Breast epithelium (tissue), 4 donors: ENCODE measurements around the gene RAI1. TPM values are rescaled to one million over a fixed set of nuclear protein-coding genes. Genes with fewer than 3 reads are reported as not detected.

Experiments used
- DNase-seq, 2 donors: peaks; one replicate each; pipeline ENCODE4 v3.0.0-alpha.2; 2019; ENCODE audit warnings: low spot score in 2 of 2
- H3K27ac ChIP-seq, 2 donors: fragments of 200-600 bp; sonication (generic) in 1 of 2; one replicate each; pipeline ENCODE4 v1.5.1; 2016 to 2019; ENCODE audit warnings: mild to moderate bottlenecking in 1 of 2
- H3K27me3 ChIP-seq, 2 donors: fragments of 200-600 bp; sonication (generic) in 1 of 2; one replicate each; pipeline versions ENCODE4 v1.5.1 to v1.6.0; 2017 to 2019; ENCODE audit warnings: control low read depth in 1 of 2, mild to moderate bottlenecking in 1 of 2
- H3K36me3 ChIP-seq: fragments of 200-600 bp; one replicate; pipeline ENCODE4 v1.5.1; 2019
- H3K4me1 ChIP-seq, 2 donors: fragments of 200-600 bp; sonication (generic); one replicate each; pipeline ENCODE4 v1.5.1; 2016 to 2019; ENCODE audit warnings: control low read depth in 1 of 2
- H3K4me3 ChIP-seq, 3 donors: fragments of 200-600 bp; sonication (generic); 1 replicate in 2 of 3; 2 replicates in 1 of 3; pipeline ENCODE4 v1.5.1; 2016 to 2019; ENCODE audit warnings: mild to moderate bottlenecking in 3 of 3, moderate library complexity in 2 of 3
- H3K9me3 ChIP-seq, 2 donors: fragments of 200-600 bp; sonication (generic) in 1 of 2; one replicate each; pipeline ENCODE4 v1.5.1; 2016 to 2019; ENCODE audit warnings: control low read depth in 1 of 2
- CTCF ChIP-seq, 3 donors: fragments of 450-650 bp; IDR thresholded peaks; one replicate each; pipeline ENCODE4 v1.5.1; 2016 to 2017; ENCODE audit warnings: antibody characterized with exemption in 3 of 3, mild to moderate bottlenecking in 3 of 3, moderate library complexity in 3 of 3
- POLR2A ChIP-seq: fragments of 450-650 bp; IDR thresholded peaks from one replicate; pipeline ENCODE4 v1.6.1; 2016; ENCODE audit warnings: antibody characterized with exemption, mild to moderate bottlenecking, moderate library complexity
- POLR2AphosphoS5 ChIP-seq, 3 donors: sonication (generic); formaldehyde crosslinking; IDR thresholded peaks; one replicate each; pipeline ENCODE4 v1.6.1; 2017; ENCODE audit warnings: antibody characterized with exemption in 3 of 3
- intact Hi-C: fragments of 100-400 bp; cut with DNase I; formaldehyde crosslinking; loops from one replicate; pipeline ENCODE4 v1.15.1; 2023; ENCODE audit warnings: low total_unique reads
- total RNA-seq, 3 donors: library from RNA; depleted of rRNA; stranded (reverse); fragments of >200 nt; gene quantifications; one replicate each; pipeline ENCODE4 v1.1.0, GENCODE V29; 2016

Gene RAI1
- total RNA-seq, 3 donors from 2014 or later, result 5.6 to 25.6 (median 20.6) TPM

- Histone ChIP-seq H3K9me3 (no peaks in the 10 kb centered on the region), H3K36me3 (no peaks in the 10 kb centered on the region), H3K27ac (no peak overlapping the region), H3K4me1 (no peaks in the 10 kb centered on the region), H3K4me3 (no peak overlapping the region), H3K27me3 (no peaks in the 10 kb centered on the region)
- DNase-seq, result no peak
- intact Hi-C loops, result no loop called here
- TF ChIP-seq POLR2A (no peak), CTCF (IDR thresholded peaks at IDR 0.05) (no peak), POLR2AphosphoS5 (IDR thresholded peaks at IDR 0.05) (no peak)
These were observed 79.1 kb downstream of the RAI1 start for GRCh38 chr17:17760350-17760749.

GRCh38 chr17:17760872-17761550, 79.8 kb downstream of the RAI1 start:
- TF ChIP-seq POLR2AphosphoS5 (IDR thresholded peaks at IDR 0.05) (no peak), CTCF (IDR thresholded peaks at IDR 0.05) (no peak), POLR2A (no peak)
- no peak overlapping the region for H3K4me3 ChIP-seq
- intact Hi-C loops, result no loop called here
- H3K4me1 ChIP-seq, result no peaks in the 10 kb centered on the region
- no peak for DNase-seq
- no peaks in the 10 kb centered on the region for H3K9me3 ChIP-seq
- H3K27ac ChIP-seq, result no peak overlapping the region
- no peaks in the 10 kb centered on the region for H3K36me3 ChIP-seq
- H3K27me3 ChIP-seq, result no peaks in the 10 kb centered on the region

- no peak overlapping the region for H3K27ac ChIP-seq
- H3K9me3 ChIP-seq, result no peaks in the 10 kb centered on the region
- H3K4me3 ChIP-seq, result no peak overlapping the region
- H3K4me1 ChIP-seq, result no peaks in the 10 kb centered on the region
- DNase-seq, result no peak
- H3K36me3 ChIP-seq, result no peaks in the 10 kb centered on the region
- TF ChIP-seq POLR2AphosphoS5 (IDR thresholded peaks at IDR 0.05) (no peak), POLR2A (no peak), CTCF (IDR thresholded peaks at IDR 0.05) (no peak)
- intact Hi-C loops, result no loop called here
- H3K27me3 ChIP-seq, result no peaks in the 10 kb centered on the region
These were observed 80.9 kb downstream of the RAI1 start for GRCh38 chr17:17761894-17762743.

- intact Hi-C loops, result no loop called here
- H3K27ac ChIP-seq, result no peak overlapping the region
- H3K4me1 ChIP-seq, result peaks cover 0 to 4% of the 10 kb centered on the region in 2 donors
- TF ChIP-seq POLR2AphosphoS5 (IDR thresholded peaks at IDR 0.05) (no peak), CTCF (IDR thresholded peaks at IDR 0.05) (no peak), POLR2A (no peak)
- H3K27me3 ChIP-seq, result no peaks in the 10 kb centered on the region
- H3K4me3 ChIP-seq, result no peak overlapping the region
- no peak for DNase-seq
- no peaks in the 10 kb centered on the region for H3K36me3 ChIP-seq
- no peaks in the 10 kb centered on the region for H3K9me3 ChIP-seq
These were observed 81.5 kb downstream of the RAI1 start for GRCh38 chr17:17762744-17763105.

- no peaks in the 10 kb centered on the region for H3K27me3 ChIP-seq
- intact Hi-C loops, result no loop called here
- no peak for DNase-seq
- no peaks in the 10 kb centered on the region for H3K36me3 ChIP-seq
- H3K9me3 ChIP-seq, result no peaks in the 10 kb centered on the region
- no peak overlapping the region for H3K27ac ChIP-seq
- TF ChIP-seq CTCF (IDR thresholded peaks at IDR 0.05), result no peak
- TF ChIP-seq POLR2A, result no peak
- TF ChIP-seq POLR2AphosphoS5 (IDR thresholded peaks at IDR 0.05), result no peak
- peaks cover 0 to 7% of the 10 kb centered on the region in 2 donors for H3K4me1 ChIP-seq
- H3K4me3 ChIP-seq, result no peak overlapping the region
These were observed 81.9 kb downstream of the RAI1 start for GRCh38 chr17:17763136-17763535.
